ENCODE data around the gene SLC23A2. TPM values are rescaled to one million over a fixed set of nuclear protein-coding genes. Genes with fewer than 3 reads are reported as not detected.
"Not testable (repeated sequence)": the region's sequence is repeated elsewhere in the genome, so short reads cannot be mapped to it uniquely, and the experiment has no call there.

The SLC23A2 gene
- total RNA-seq, 4 donors from 2014 or later, result 5.0 to 11.6 (median 7.9) TPM

GRCh38 chr20:5030348-5031205 is 29.3 kb upstream of the SLC23A2 start:
- H3K4me1 ChIP-seq, result no peaks in the 10 kb centered on the region
- no peaks in the 10 kb centered on the region for H3K27me3 ChIP-seq
- no peaks in the 10 kb centered on the region for H3K9me3 ChIP-seq
- H3K27ac ChIP-seq, result no peak overlapping the region
- in situ Hi-C loops (cut with MboI; ENCODE audit: low pct_ligation_motif_present in 1 of 4, low pct_unique_long_range_greater_than_20kb in 1 of 4, low sequenced_read_pairs in 3 of 4), result no loop called here
- intact Hi-C loops (cut with DNase I; ENCODE audit: low total_unique reads), result no loop called here
- WGBS, 2 donors (ENCODE audit: low coverage in 1 of 2), result 81 to 88% methylated on average over 6 to 10 of the region's 10 CpGs
- H3K36me3 ChIP-seq, result no peaks in the 10 kb centered on the region
- no peak for DNase-seq
- TF ChIP-seq POLR2AphosphoS5 (IDR thresholded peaks at IDR 0.05), result no peak
- no peak for TF ChIP-seq POLR2A (IDR thresholded peaks at IDR 0.05)
- no peak for TF ChIP-seq EP300 (IDR thresholded peaks at IDR 0.05; ENCODE audit: low read depth)
- no peak for TF ChIP-seq CTCF (IDR thresholded peaks at IDR 0.05)
- no peak overlapping the region for H3K4me3 ChIP-seq

GRCh38 chr20:5028258-5029059 is 27.1 kb upstream of the SLC23A2 start:
- intact Hi-C loops (cut with DNase I; ENCODE audit: low total_unique reads); H3K4me1 ChIP-seq; H3K27ac ChIP-seq; H3K4me3 ChIP-seq; H3K27me3 ChIP-seq; DNase-seq; H3K9me3 ChIP-seq; in situ Hi-C loops (cut with MboI; ENCODE audit: low pct_ligation_motif_present in 1 of 4, low pct_unique_long_range_greater_than_20kb in 1 of 4, low sequenced_read_pairs in 3 of 4); H3K36me3 ChIP-seq: not testable (repeated sequence)
- WGBS, 2 donors (ENCODE audit: low coverage in 1 of 2), result 93 to 100% methylated on average over 2 to 4 of the region's 4 CpGs

GRCh38 chr20:5024982-5025381 is 23.7 kb upstream of the SLC23A2 start:
- TF ChIP-seq CTCF (IDR thresholded peaks at IDR 0.05), result no peak
- TF ChIP-seq POLR2A (IDR thresholded peaks at IDR 0.05), result no peak
- TF ChIP-seq POLR2AphosphoS5 (IDR thresholded peaks at IDR 0.05), result no peak
- no peak for TF ChIP-seq EP300 (IDR thresholded peaks at IDR 0.05; ENCODE audit: low read depth)
- no peak overlapping the region for H3K27ac ChIP-seq
- 83 to 94% methylated on average over 1 to 4 of the region's 4 CpGs for WGBS, 2 donors (ENCODE audit: low coverage in 1 of 2)
- intact Hi-C loops (cut with DNase I; ENCODE audit: low total_unique reads), result no loop called here
- no peaks in the 10 kb centered on the region for H3K4me1 ChIP-seq
- in situ Hi-C loops (cut with MboI; ENCODE audit: low pct_ligation_motif_present in 1 of 4, low pct_unique_long_range_greater_than_20kb in 1 of 4, low sequenced_read_pairs in 3 of 4), result no loop called here
- no peaks in the 10 kb centered on the region for H3K36me3 ChIP-seq
- H3K4me3 ChIP-seq, result no peak overlapping the region
- DNase-seq, result no peak
- H3K9me3 ChIP-seq, result no peaks in the 10 kb centered on the region
- H3K27me3 ChIP-seq, result no peaks in the 10 kb centered on the region

- 87 to 89% methylated on average over 5 to 6 of the region's 6 CpGs for WGBS, 2 donors (ENCODE audit: low coverage in 1 of 2)
- in situ Hi-C loops (cut with MboI; ENCODE audit: low pct_ligation_motif_present in 1 of 4, low pct_unique_long_range_greater_than_20kb in 1 of 4, low sequenced_read_pairs in 3 of 4), result no loop called here
- H3K4me3 ChIP-seq, result no peak overlapping the region
- H3K27ac ChIP-seq, result no peak overlapping the region
- no peaks in the 10 kb centered on the region for H3K27me3 ChIP-seq
- intact Hi-C loops (cut with DNase I; ENCODE audit: low total_unique reads), result no loop called here
- no peaks in the 10 kb centered on the region for H3K9me3 ChIP-seq
- no peak for DNase-seq
- no peaks in the 10 kb centered on the region for H3K4me1 ChIP-seq
- H3K36me3 ChIP-seq, result no peaks in the 10 kb centered on the region
- TF ChIP-seq POLR2AphosphoS5 (IDR thresholded peaks at IDR 0.05) (no peak), POLR2A (IDR thresholded peaks at IDR 0.05) (no peak), CTCF (IDR thresholded peaks at IDR 0.05) (no peak), EP300 (IDR thresholded peaks at IDR 0.05; ENCODE audit: low read depth) (no peak)
Observed at GRCh38 chr20:5024103-5024502, 22.8 kb upstream of the SLC23A2 start.

GRCh38 chr20:5023171-5023570 is 21.9 kb upstream of the SLC23A2 start:
- H3K9me3 ChIP-seq; intact Hi-C loops (cut with DNase I; ENCODE audit: low total_unique reads); DNase-seq; in situ Hi-C loops (cut with MboI; ENCODE audit: low pct_ligation_motif_present in 1 of 4, low pct_unique_long_range_greater_than_20kb in 1 of 4, low sequenced_read_pairs in 3 of 4); H3K27ac ChIP-seq; H3K4me1 ChIP-seq; H3K4me3 ChIP-seq; H3K27me3 ChIP-seq; H3K36me3 ChIP-seq: not testable (repeated sequence)
- WGBS, 2 donors (ENCODE audit: low coverage in 1 of 2), result 98 to 100% methylated on average over 2 to 4 of the region's 4 CpGs
